A673 (cell line): ENCODE data around the gene UPF1.

ENCODE experiments used
- CTCF ChIP-seq: fragments of 300-800, 200-600 bp; sonication (generic); conservative IDR thresholded peaks from 2 replicates; pipeline ENCODE4 v1.5.1; 2017; ENCODE audit warnings: low read depth, mild to moderate bottlenecking, antibody characterized with exemption, low read length, moderate library complexity, mixed read lengths
- EZH2 ChIP-seq: fragments of 200-600 bp; sonication (generic); IDR thresholded peaks from 2 replicates; pipeline ENCODE4 v1.6.1; 2017; ENCODE audit warnings: borderline replicate concordance, low read depth, mild to moderate bottlenecking, mixed read lengths, antibody characterized with exemption, low read length; ENCODE audit not compliant: poor library complexity, severe bottlenecking

GRCh38 chr19:18893587-18894253 lies 62.0 kb downstream of the UPF1 start:
- TF ChIP-seq CTCF: no peak
- TF ChIP-seq EZH2: no peak
